ENCODE measurements around the gene SPRR2G.
"Not testable (repeated sequence)": the region's sequence is repeated elsewhere in the genome, so short reads cannot be mapped to it uniquely, and the experiment has no call there.

The SPRR2G gene

GRCh38 chr1:153150846-153151245, at the start of gene SPRR2G:
TSS of gene SPRR2G (minus strand) at chr1:153150890. CDS start at chr1:153150110, 780 bp downstream.
- no peak for DNase-seq

- DNase-seq: no peak
Measured at GRCh38 chr1:153195216-153195615, 44.5 kb upstream of the SPRR2G start.

GRCh38 chr1:153194331-153195050, 43.8 kb upstream of the SPRR2G start:
- DNase-seq: no peak

GRCh38 chr1:153192697-153193096, 42.0 kb upstream of the SPRR2G start:
- no peak for DNase-seq

GRCh38 chr1:153190373-153190772, 39.7 kb upstream of the SPRR2G start:
- DNase-seq: no peak

- not testable (repeated sequence) for DNase-seq
Measured at GRCh38 chr1:153188301-153188700, 37.6 kb upstream of the SPRR2G start.

GRCh38 chr1:153180556-153180955, 29.9 kb upstream of the SPRR2G start:
- DNase-seq: no peak

GRCh38 chr1:153178922-153179321, 28.2 kb upstream of the SPRR2G start:
- DNase-seq: no peak

GRCh38 chr1:153174624-153175023, 23.9 kb upstream of the SPRR2G start:
- DNase-seq: no peak

- no peak for DNase-seq
Measured at GRCh38 chr1:153168686-153169085, 18.0 kb upstream of the SPRR2G start.

- no peak for DNase-seq
Measured at GRCh38 chr1:153155541-153155940, 4.9 kb upstream of the SPRR2G start.

GRCh38 chr1:153152481-153152880, 1.8 kb upstream of the SPRR2G start:
- DNase-seq: no peak

- DNase-seq: no peak
Measured at GRCh38 chr1:153141377-153141776, 9.3 kb downstream of the SPRR2G start.

GRCh38 chr1:153140484-153140883, 10.2 kb downstream of the SPRR2G start:
- DNase-seq: no peak

GRCh38 chr1:153133743-153134142, 16.9 kb downstream of the SPRR2G start:
- DNase-seq: no peak

- no peak for DNase-seq
Measured at GRCh38 chr1:153133267-153133666, 17.4 kb downstream of the SPRR2G start.

- DNase-seq: not testable (repeated sequence)
Measured at GRCh38 chr1:153128688-153129087, 22.0 kb downstream of the SPRR2G start.

- no peak for DNase-seq
Measured at GRCh38 chr1:153127296-153127695, 23.4 kb downstream of the SPRR2G start.

- no peak for DNase-seq
Measured at GRCh38 chr1:153125536-153125935, 25.2 kb downstream of the SPRR2G start.

GRCh38 chr1:153123793-153124192, 26.9 kb downstream of the SPRR2G start:
- not testable (repeated sequence) for DNase-seq

GRCh38 chr1:153122831-153123421, 27.8 kb downstream of the SPRR2G start:
- DNase-seq: no peak

- no peak for DNase-seq
Measured at GRCh38 chr1:153120945-153121344, 29.7 kb downstream of the SPRR2G start.

GRCh38 chr1:153119491-153119971, 31.2 kb downstream of the SPRR2G start:
- DNase-seq: no peak

GRCh38 chr1:153115264-153115663, 35.4 kb downstream of the SPRR2G start:
- not testable (repeated sequence) for DNase-seq

GRCh38 chr1:153113416-153113815, 37.3 kb downstream of the SPRR2G start, which contains the start of gene SPRR2F:
TSS of gene SPRR2F (minus strand) at chr1:153113516. CDS start at chr1:153112733, 783 bp downstream.
- no peak for DNase-seq

Measured in kidney glomerular epithelial cell (primary cell).